ENCODE data around the gene DGKI.

The DGKI gene

DNA sequence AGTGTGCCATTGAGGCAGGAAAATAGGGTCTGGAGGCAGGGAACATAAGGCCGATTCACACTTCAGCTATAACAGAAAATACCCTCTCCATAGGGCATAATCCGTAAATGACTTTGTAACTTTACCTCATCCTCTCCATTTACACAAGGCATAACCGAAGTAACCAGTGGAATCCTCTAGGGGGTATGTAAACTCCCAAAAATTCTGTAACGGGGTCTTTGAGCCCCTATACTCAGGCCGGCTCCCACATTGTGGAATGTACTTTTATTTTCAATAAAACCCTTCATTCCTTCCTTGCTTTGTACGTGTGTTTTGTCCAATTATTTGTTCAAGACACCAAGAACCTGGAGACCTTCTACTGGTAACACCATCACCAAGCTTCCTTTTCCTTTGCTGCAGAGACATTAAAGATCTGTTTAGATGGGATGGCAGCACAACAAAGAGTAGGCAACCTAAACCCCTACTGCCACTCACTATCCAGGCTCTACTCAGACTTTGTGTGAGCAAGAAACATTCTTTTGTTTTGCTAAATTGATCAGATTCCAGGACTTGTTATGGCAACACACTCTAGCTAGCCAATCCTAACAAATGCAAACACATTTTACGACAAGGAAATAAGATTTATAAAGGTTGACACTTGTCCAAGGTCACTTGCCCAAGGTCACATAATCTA, 99.3 kb downstream of the DGKI start:
- Histone ChIP-seq H3K9ac (ENCODE audit: low read length) (no peak overlapping the region), H4K20me1 (ENCODE audit: insufficient read depth, low read length) (no peaks in the 10 kb centered on the region), H2AFZ (ENCODE audit: low read depth, low read length) (no peak overlapping the region), H3K36me3 (replicated peaks; ENCODE audit: low read depth, low read length) (no peaks in the 10 kb centered on the region), H3K27ac (ENCODE audit: low read length) (no peak overlapping the region), H3K4me2 (ENCODE audit: low read length) (no peak overlapping the region), H3K4me3 (ENCODE audit: low read length) (no peak overlapping the region), H3K4me1 (ENCODE audit: low read length) (no peaks in the 10 kb centered on the region), H3K27me3 (ENCODE audit: low read depth, low read length) (no peaks in the 10 kb centered on the region), H3K9me3 (ENCODE audit: insufficient read depth, low read length) (no peaks in the 10 kb centered on the region), H3K79me2 (ENCODE audit: low read length) (no peaks in the 10 kb centered on the region)
- no peak for TF ChIP-seq EZH2phosphoT487 (IDR thresholded peaks at IDR 0.05; ENCODE audit: low read depth)
- TF ChIP-seq, protein P1, sequence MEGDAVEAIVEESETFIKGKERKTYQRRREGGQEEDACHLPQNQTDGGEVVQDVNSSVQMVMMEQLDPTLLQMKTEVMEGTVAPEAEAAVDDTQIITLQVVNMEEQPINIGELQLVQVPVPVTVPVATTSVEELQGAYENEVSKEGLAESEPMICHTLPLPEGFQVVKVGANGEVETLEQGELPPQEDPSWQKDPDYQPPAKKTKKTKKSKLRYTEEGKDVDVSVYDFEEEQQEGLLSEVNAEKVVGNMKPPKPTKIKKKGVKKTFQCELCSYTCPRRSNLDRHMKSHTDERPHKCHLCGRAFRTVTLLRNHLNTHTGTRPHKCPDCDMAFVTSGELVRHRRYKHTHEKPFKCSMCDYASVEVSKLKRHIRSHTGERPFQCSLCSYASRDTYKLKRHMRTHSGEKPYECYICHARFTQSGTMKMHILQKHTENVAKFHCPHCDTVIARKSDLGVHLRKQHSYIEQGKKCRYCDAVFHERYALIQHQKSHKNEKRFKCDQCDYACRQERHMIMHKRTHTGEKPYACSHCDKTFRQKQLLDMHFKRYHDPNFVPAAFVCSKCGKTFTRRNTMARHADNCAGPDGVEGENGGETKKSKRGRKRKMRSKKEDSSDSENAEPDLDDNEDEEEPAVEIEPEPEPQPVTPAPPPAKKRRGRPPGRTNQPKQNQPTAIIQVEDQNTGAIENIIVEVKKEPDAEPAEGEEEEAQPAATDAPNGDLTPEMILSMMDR (IDR thresholded peaks at IDR 0.05; ENCODE audit: low read depth, low read length): no peak

DNA sequence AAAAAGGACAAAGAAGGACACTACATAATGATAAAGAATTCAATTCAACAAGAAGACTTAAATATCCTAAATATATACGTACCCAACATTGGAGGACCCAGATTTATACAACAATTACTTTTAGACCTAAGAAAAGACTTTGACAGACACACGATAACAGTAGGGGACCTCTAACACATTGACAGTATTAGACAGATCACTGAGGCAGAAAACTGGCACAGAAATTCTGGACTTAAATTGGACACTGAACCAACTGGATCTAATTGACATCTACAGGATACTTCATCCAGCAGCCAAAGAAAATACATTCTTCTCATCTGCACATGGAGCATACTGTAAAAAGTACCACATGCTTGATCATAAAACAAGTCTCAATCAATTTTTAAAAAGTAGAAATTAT, 103.8 kb downstream of the DGKI start:
- no peaks in the 10 kb centered on the region for H3K27me3 ChIP-seq (ENCODE audit: low read depth, low read length)
- TF ChIP-seq, protein P1 (IDR thresholded peaks at IDR 0.05; ENCODE audit: low read depth, low read length): no peak
- no peak for TF ChIP-seq EZH2phosphoT487 (IDR thresholded peaks at IDR 0.05; ENCODE audit: low read depth)
- no peak overlapping the region for H3K9ac ChIP-seq (ENCODE audit: low read length)
- no peak overlapping the region for H3K4me2 ChIP-seq (ENCODE audit: low read length)
- no peaks in the 10 kb centered on the region for H3K79me2 ChIP-seq (ENCODE audit: low read length)
- H2AFZ ChIP-seq (ENCODE audit: low read depth, low read length): no peak overlapping the region
- no peaks in the 10 kb centered on the region for H3K4me1 ChIP-seq (ENCODE audit: low read length)
- H3K4me3 ChIP-seq (ENCODE audit: low read length): no peak overlapping the region
- no peak overlapping the region for H3K27ac ChIP-seq (ENCODE audit: low read length)
- no peaks in the 10 kb centered on the region for H3K9me3 ChIP-seq (ENCODE audit: insufficient read depth, low read length)
- no peaks in the 10 kb centered on the region for H4K20me1 ChIP-seq (ENCODE audit: insufficient read depth, low read length)
- H3K36me3 ChIP-seq (replicated peaks; ENCODE audit: low read depth, low read length): no peaks in the 10 kb centered on the region

DNA sequence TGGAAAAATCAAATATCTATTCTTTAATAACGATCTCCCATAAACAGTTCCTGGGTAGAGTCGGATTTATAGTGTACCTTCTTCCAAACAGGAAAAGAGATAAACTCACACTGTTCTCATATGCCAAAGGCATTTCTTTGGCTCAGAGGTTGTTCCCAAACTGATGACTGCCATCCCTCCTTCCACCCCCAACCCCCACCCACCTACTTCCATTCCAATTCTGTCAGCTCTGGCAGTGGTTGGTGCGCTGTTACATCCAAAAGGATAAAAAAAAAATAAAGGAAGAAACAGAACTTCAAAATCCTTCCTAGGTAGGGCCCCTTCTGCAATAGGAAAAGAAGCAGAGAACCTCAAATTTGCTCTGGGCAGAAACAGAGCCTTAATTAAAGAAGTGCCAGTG, 104.7 kb downstream of the DGKI start:
- Histone ChIP-seq H3K4me2 (ENCODE audit: low read length) (no peak overlapping the region), H3K27me3 (ENCODE audit: low read depth, low read length) (no peaks in the 10 kb centered on the region), H3K4me1 (ENCODE audit: low read length) (no peaks in the 10 kb centered on the region), H3K9me3 (ENCODE audit: insufficient read depth, low read length) (no peaks in the 10 kb centered on the region), H3K36me3 (replicated peaks; ENCODE audit: low read depth, low read length) (no peaks in the 10 kb centered on the region), H3K27ac (ENCODE audit: low read length) (no peak overlapping the region), H3K4me3 (ENCODE audit: low read length) (no peak overlapping the region), H2AFZ (ENCODE audit: low read depth, low read length) (no peak overlapping the region), H3K9ac (ENCODE audit: low read length) (no peak overlapping the region), H4K20me1 (ENCODE audit: insufficient read depth, low read length) (no peaks in the 10 kb centered on the region), H3K79me2 (ENCODE audit: low read length) (no peaks in the 10 kb centered on the region)
- TF ChIP-seq EZH2phosphoT487 (IDR thresholded peaks at IDR 0.05; ENCODE audit: low read depth): no peak
- TF ChIP-seq, protein P1 (IDR thresholded peaks at IDR 0.05; ENCODE audit: low read depth, low read length): no peak

DNA sequence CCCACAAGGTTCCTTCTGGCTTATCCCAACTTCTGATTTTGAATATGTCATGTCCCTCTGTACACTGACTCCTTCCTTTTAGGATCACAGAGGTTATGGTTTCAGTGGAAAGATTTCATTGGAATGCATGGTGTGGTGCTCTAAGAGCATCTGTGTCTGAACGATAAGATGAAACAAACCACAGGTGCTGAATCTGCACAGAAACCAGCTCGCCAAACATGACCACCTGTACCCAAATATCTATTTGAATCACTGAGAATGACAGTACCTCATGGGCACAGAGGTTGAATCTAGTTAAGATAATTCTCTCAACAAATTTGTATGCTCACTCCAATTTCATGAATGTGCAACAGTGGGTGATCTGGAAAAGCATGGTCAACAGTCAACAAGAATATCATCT, 105.3 kb downstream of the DGKI start:
- Histone ChIP-seq H3K79me2 (ENCODE audit: low read length) (no peaks in the 10 kb centered on the region), H3K4me1 (ENCODE audit: low read length) (no peaks in the 10 kb centered on the region), H2AFZ (ENCODE audit: low read depth, low read length) (no peak overlapping the region), H3K4me2 (ENCODE audit: low read length) (no peak overlapping the region), H3K9me3 (ENCODE audit: insufficient read depth, low read length) (no peaks in the 10 kb centered on the region), H3K9ac (ENCODE audit: low read length) (no peak overlapping the region), H3K27me3 (ENCODE audit: low read depth, low read length) (no peaks in the 10 kb centered on the region), H3K4me3 (ENCODE audit: low read length) (no peak overlapping the region), H4K20me1 (ENCODE audit: insufficient read depth, low read length) (no peaks in the 10 kb centered on the region), H3K27ac (ENCODE audit: low read length) (no peak overlapping the region), H3K36me3 (replicated peaks; ENCODE audit: low read depth, low read length) (no peaks in the 10 kb centered on the region)
- TF ChIP-seq, protein P1 (IDR thresholded peaks at IDR 0.05; ENCODE audit: low read depth, low read length): no peak
- no peak for TF ChIP-seq EZH2phosphoT487 (IDR thresholded peaks at IDR 0.05; ENCODE audit: low read depth)
